GM12891 (cell line): ENCODE data around the gene PDZRN4.

Experiments
- PAX5 ChIP-seq: IDR thresholded peaks from 2 replicates; pipeline ENCODE4 v1.6.1; 2011; ENCODE audit warnings: low read length, moderate library complexity, mild to moderate bottlenecking; ENCODE audit not compliant: insufficient read depth, severe bottlenecking
- POLR2A ChIP-seq: IDR thresholded peaks from 2 replicates; pipeline ENCODE4 v1.6.1; 2011; ENCODE audit warnings: low read depth, low read length, control low read depth
- POLR2AphosphoS5 ChIP-seq: IDR thresholded peaks from 2 replicates; pipeline ENCODE4 v1.6.1; 2011; ENCODE audit warnings: low read depth, low read length, control low read depth
- POU2F2 ChIP-seq: IDR thresholded peaks from 2 replicates; pipeline ENCODE4 v1.6.1; 2011; ENCODE audit warnings: low read depth, mild to moderate bottlenecking, control low read depth, low read length, moderate library complexity
- SPI1 ChIP-seq: IDR thresholded peaks from 2 replicates; pipeline ENCODE4 v1.6.1; 2011; ENCODE audit warnings: low read depth, low read length, control low read depth
- TAF1 ChIP-seq: IDR thresholded peaks from 2 replicates; pipeline ENCODE4 v1.6.1; 2011; ENCODE audit warnings: low read depth, low read length, control low read depth

GRCh38 chr12:41509271-41510055 is 321.3 kb downstream of the PDZRN4 start:
- no peak for TF ChIP-seq POLR2A
- no peak for TF ChIP-seq POU2F2
- TF ChIP-seq SPI1, result no peak
- TF ChIP-seq PAX5, result no peak
- no peak for TF ChIP-seq POLR2AphosphoS5
- no peak for TF ChIP-seq TAF1
